ENCODE results near the gene STAP1. TPM values are rescaled to one million over a fixed set of nuclear protein-coding genes. Genes with fewer than 3 reads are reported as not detected.

Gene STAP1
- total RNA-seq, 1 experiment from 2014 or later: not detected

GRCh38 chr4:67576538-67576937, 18.0 kb downstream of the STAP1 start:
- Histone ChIP-seq H4K8ac (replicated peaks; ENCODE audit: insufficient read length, low read depth, low read length) (no peak overlapping the region), H3K18ac (ENCODE audit: insufficient read length, low read depth, low read length) (no peak overlapping the region), H2AK5ac (ENCODE audit: insufficient read length, low read length) (no peak overlapping the region), H3K27me3 (ENCODE audit: insufficient read depth, low read length) (no peaks in the 10 kb centered on the region), H2BK120ac (ENCODE audit: low read depth, low read length, poor library complexity, severe bottlenecking) (no peak overlapping the region), H3K23me2 (ENCODE audit: insufficient read length, low read depth, low read length, poor library complexity, severe bottlenecking) (no peaks in the 10 kb centered on the region), H2BK5ac (ENCODE audit: insufficient read length, low read length) (no peak overlapping the region), H3K9me3 (ENCODE audit: control insufficient read depth, low read depth, low read length) (no peaks in the 10 kb centered on the region), H2BK12ac (ENCODE audit: insufficient read length, low read depth, low read length) (no peak overlapping the region), H4K91ac (ENCODE audit: insufficient read length, low read depth, low read length) (no peak overlapping the region), H3K4me2 (ENCODE audit: insufficient read depth, insufficient read length, low read length) (no peak overlapping the region), H3K4me1 (ENCODE audit: insufficient read depth, low read length) (no peaks in the 10 kb centered on the region; the same call in 1 of the 2 replicates), H4K5ac (ENCODE audit: insufficient read length, low read depth, low read length) (no peak overlapping the region), H2BK15ac (ENCODE audit: low read depth, low read length) (no peak overlapping the region), H3K56ac (ENCODE audit: insufficient read length, low read depth, low read length) (no peak overlapping the region), H3T11ph (ENCODE audit: low read length) (no peak overlapping the region), H3K23ac (ENCODE audit: insufficient read length, low read depth, low read length) (no peak overlapping the region), H2AFZ (ENCODE audit: low read length) (no peak overlapping the region), H3K9ac (ENCODE audit: extremely low read depth, insufficient read length, low read length) (no peak overlapping the region), H3K79me1 (ENCODE audit: insufficient read depth, low read depth, low read length, poor library complexity, severe bottlenecking) (no peaks in the 10 kb centered on the region), H3K4ac (ENCODE audit: low read depth, low read length) (no peak overlapping the region), H3K79me2 (ENCODE audit: insufficient read depth, low read length) (no peaks in the 10 kb centered on the region), H2BK20ac (ENCODE audit: low read depth, low read length, poor library complexity, severe bottlenecking) (no peak overlapping the region), H3K27ac (ENCODE audit: insufficient read length, low read depth, low read length) (no peak overlapping the region), H3K14ac (ENCODE audit: insufficient read depth, low read length) (no peak overlapping the region), H4K20me1 (ENCODE audit: control insufficient read depth, insufficient read depth, insufficient read length) (no peaks in the 10 kb centered on the region)
- no peak overlapping the region for H3K27ac Mint-ChIP-seq
- no peak for TF ChIP-seq CTCF (conservative IDR thresholded peaks at IDR 0.05)
- no peaks in the 10 kb centered on the region for H3K36me3 Mint-ChIP-seq (ENCODE audit: insufficient read depth in 1 of 3, low read depth in 3 of 3)
- peaks cover 10 to 12% of the 10 kb centered on the region in 2 experiments for H3K4me1 Mint-ChIP-seq
- no peaks in the 10 kb centered on the region for H3K9me3 Mint-ChIP-seq
- no peaks in the 10 kb centered on the region for H3K27me3 Mint-ChIP-seq (ENCODE audit: low read depth)
- WGBS (ENCODE audit: extremely low coverage, insufficient read length, low lambda C conversion rate): no CpG with 5 or more reads among the region's 1 CpG
- no peak overlapping the region for H3K4me3 Mint-ChIP-seq
- DNase-seq: no peak
